C4-2B (cell line): Measurements from ENCODE around the gene VAV3.

ENCODE experiments used
- ZFX ChIP-seq: fragments of 450-650 bp; IDR thresholded peaks from 2 replicates; pipeline ENCODE4 v1.6.1; 2017
- TF ChIP-seq, protein P1 (sequence below): fragments of 450-650 bp; conservative IDR thresholded peaks from 2 replicates; pipeline ENCODE4 v1.5.1; 2017; ENCODE audit warnings: mild to moderate bottlenecking

GRCh38 chr1:107934578-107934977 is 30.4 kb downstream of the VAV3 start:
- TF ChIP-seq, protein P1, sequence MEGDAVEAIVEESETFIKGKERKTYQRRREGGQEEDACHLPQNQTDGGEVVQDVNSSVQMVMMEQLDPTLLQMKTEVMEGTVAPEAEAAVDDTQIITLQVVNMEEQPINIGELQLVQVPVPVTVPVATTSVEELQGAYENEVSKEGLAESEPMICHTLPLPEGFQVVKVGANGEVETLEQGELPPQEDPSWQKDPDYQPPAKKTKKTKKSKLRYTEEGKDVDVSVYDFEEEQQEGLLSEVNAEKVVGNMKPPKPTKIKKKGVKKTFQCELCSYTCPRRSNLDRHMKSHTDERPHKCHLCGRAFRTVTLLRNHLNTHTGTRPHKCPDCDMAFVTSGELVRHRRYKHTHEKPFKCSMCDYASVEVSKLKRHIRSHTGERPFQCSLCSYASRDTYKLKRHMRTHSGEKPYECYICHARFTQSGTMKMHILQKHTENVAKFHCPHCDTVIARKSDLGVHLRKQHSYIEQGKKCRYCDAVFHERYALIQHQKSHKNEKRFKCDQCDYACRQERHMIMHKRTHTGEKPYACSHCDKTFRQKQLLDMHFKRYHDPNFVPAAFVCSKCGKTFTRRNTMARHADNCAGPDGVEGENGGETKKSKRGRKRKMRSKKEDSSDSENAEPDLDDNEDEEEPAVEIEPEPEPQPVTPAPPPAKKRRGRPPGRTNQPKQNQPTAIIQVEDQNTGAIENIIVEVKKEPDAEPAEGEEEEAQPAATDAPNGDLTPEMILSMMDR, result no peak
- no peak for TF ChIP-seq ZFX
